HS-5 (cell line): ENCODE results near the gene TFF3.

Source experiments
- DNase-seq: peaks from one replicate; pipeline ENCODE4 v3.0.0-alpha.2; 2012; ENCODE audit warnings: low read depth

The TFF3 gene

DNA sequence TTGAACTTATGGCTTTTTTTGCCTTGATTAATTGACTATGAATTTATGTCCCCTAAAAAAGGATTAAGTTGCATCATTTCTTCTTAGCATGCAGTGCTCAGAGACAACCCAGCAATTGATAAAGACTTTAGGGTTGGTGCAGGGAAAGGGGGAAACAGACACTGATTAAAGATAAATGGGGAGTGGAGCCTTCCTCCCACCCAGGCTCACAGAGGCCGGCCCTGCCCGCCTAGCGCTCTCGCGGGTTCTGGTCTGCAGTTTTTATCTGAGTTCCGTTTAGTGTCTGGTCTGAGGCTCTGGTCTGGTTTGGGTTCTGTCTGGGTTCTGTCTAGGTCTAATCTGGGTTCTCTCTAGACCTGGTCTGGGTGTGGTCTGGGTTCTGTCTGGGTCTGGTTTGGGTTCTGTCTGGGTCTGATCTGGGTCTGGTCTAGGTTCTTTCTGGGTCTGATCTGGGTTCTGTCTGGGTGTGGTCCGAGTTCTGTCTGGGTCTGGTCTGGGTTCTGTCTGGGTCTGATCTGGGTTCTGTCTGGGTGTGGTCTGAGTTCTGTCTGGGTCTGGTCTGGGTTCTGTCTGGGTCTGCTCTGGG lies 48.1 kb downstream of the TFF3 start:
- DNase-seq = no peak

DNA sequence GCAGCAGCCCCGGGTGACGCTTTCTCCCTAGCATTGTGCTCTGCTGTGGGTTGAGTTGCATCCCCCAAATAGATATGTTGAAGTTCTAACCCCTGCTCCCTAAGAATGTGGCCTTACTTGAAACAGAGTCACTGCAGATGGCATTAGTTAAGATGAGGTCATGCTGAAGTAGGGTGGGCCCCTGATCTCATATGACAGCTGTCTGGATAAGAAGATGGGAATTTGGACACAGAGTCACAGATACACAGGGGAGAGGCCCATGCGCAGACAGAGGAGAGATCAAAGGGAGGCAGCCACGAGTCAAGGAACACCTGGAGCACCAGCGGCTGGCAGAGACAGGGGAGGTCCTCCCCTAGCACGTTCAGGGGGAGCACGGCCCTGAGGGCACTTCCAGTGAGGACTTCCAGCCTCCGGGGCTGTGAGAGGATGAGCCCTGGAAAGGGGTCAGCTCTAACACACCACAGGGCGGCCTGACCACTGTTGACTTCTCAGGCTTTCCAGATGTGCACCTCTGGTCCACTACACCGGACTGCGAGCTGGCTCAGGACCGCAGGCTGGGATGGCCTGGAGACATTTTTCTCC lies 49.9 kb downstream of the TFF3 start:
- no peak for DNase-seq

DNA sequence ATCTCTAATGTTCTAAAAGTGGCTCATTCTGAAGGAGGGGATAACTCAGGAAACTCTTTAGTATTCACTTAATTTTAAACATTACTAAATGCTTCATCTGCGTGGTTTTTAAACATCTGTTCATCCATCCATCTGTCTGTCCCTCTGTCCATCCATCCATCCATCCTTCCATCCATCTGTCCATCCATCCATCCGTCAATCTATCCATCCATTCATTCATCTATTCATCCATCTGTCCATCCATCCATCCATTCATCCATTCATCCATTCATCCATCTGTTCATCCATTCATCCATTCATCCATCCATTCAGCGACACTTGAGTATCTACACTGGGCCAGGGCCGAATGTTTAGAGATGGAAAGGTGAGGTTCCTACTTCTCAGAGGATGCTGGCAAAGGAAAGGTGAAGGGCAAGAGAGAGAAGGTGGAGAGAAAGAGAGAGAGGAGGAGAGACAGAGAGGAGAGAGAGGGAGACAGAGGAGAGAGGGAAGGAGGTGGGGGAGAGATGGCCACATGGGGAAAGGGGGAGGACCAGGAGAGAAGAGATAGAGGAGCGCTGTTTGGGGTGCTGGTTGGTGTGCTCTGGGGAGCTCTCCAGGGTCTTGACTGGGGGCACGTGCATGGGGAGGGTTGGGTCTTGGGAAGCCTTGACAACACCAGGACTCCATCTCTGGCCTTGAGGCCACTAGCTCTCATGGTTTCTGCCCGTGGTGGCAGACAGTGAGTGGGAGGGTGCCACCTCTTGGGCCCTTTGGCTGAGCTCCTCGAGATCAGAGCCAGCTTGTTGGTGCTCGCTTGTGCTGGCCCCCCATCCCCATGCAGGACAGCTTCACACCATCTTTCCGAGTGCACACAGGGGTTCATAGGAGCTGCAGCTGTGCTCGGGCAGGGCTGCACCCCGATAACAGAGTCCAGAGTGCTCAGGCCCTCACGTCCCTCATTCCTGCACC lies 50.7 kb downstream of the TFF3 start:
- no peak for DNase-seq

DNA sequence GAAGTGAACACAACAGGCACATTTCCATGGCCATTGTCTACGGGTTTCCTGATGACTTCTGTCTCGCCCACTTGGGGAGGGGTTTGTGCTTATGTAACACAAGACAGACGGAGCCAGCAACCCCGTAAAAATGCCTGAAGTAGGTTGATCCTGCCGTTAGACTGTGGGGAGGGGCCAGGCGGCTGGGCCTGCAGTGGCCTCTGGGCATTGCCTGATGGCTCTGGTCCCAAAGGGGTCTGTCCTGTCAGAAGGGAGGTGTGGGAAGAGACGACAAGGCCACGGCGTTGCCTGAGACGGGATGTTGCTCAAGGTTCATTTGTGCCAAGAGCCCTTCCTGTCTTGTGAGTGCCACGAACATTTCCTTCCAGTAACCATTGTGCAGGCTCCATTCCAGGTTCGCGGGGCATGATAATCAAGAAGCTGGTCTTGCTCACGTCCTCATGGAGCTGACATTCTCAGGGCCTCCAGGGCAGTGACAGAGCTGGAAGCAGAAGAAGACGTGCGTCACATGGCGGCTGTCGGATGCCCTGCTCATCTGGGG lies 51.5 kb downstream of the TFF3 start:
- no peak for DNase-seq

- no peak for DNase-seq
These were observed 52.4 kb downstream of the TFF3 start for GRCh38 chr21:42262831-42263231.

DNA sequence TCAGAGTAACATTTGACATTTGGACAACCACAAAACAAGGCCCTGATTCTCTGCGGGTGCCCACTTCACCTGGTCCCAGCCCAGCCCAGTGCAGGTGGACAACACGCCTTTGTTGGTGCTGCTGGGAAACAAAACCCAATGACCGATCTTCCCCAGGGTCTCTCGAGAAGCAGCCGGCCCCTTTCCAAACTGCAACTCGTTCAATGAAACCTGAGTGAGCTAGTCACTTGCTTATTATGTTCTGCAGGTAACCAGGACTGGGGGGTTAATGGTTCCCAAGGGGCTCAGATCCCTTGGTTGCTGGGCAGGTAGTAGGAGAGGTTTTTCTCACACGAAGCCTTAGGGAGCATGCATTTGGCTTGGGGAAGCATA lies 53.4 kb downstream of the TFF3 start:
- DNase-seq = no peak
